T-cell (primary cell): ENCODE measurements around the gene FGF11. TPM values are rescaled to one million over a fixed set of nuclear protein-coding genes. Genes with fewer than 3 reads are reported as not detected.
A peak's percentile ranks its signal among the peaks of the same experiment; 100 is the strongest.

Source experiments
- ATAC-seq, 4 experiments: fragments of 200-7000 bp in 3 of 4; fragments of 150-1000 bp in 1 of 4; cut with Tn5 transposase; replicated peaks in 1 of 4; 1 replicate in 3 of 4; 2 replicates in 1 of 4; pipeline ENCODE4 v1.10.0; 2021; ENCODE audit warnings: moderate library complexity in 3 of 4, mild to moderate bottlenecking in 2 of 4, moderate number of reproducible peaks in 1 of 4
- CTCF ChIA-PET, 2 donors: fragments of 300-600 bp; sonication (Branson Sonifier 250); formaldehyde crosslinking; loops; one replicate each; lab custom pipeline; 2022; ENCODE audit warnings: antibody characterized with exemption in 2 of 2; lab: Charles Lee
- POLR2A ChIA-PET, 2 donors: fragments of 300-600 bp; sonication (Branson Sonifier 250); formaldehyde crosslinking; loops; one replicate each; lab custom pipeline; 2022; ENCODE audit warnings: antibody characterized with exemption in 2 of 2; lab: Charles Lee
- DNase-seq, 35 experiments: peaks; one replicate each; pipeline versions ENCODE4 v3.0.0 to v3.0.0-alpha.2; 2013 to 2023
- H3K27ac ChIP-seq: one replicate; pipeline ENCODE4 v1.5.1; 2013; ENCODE audit warnings: low read length
- H3K27me3 ChIP-seq, 2 experiments: replicated peaks in 1 of 2; 1 replicate in 1 of 2; 2 replicates in 1 of 2; pipeline versions ENCODE4 v1.6.1 to v1.7.0; 2013; ENCODE audit warnings: low read length in 1 of 2, mixed read lengths in 1 of 2; ENCODE audit not compliant: control insufficient read depth in 2 of 2, insufficient read depth in 2 of 2; ENCODE audit errors: extremely low read depth in 1 of 2
- H3K36me3 ChIP-seq, 2 donors: 1 replicate in 1 of 2; 2 replicates in 1 of 2; pipeline versions ENCODE4 v1.6.1 to v1.7.0; 2013; ENCODE audit warnings: low read length in 1 of 2; ENCODE audit not compliant: control insufficient read depth in 2 of 2, insufficient read depth in 1 of 2; ENCODE audit errors: extremely low read depth in 1 of 2
- H3K4me1 ChIP-seq, 2 experiments: 1 replicate in 1 of 2; 2 replicates in 1 of 2; pipeline versions ENCODE4 v1.6.1 to v1.7.0; 2013; ENCODE audit warnings: low read length in 2 of 2, mixed read lengths in 1 of 2; ENCODE audit not compliant: insufficient read depth in 2 of 2, control insufficient read depth in 1 of 2; ENCODE audit errors: extremely low read depth in 1 of 2
- H3K4me3 ChIP-seq, 2 donors: 1 replicate in 1 of 2; 2 replicates in 1 of 2; pipeline versions ENCODE4 v1.5.1 to v1.7.0; 2013; ENCODE audit warnings: mild to moderate bottlenecking in 2 of 2, low read length in 1 of 2, moderate library complexity in 1 of 2; ENCODE audit not compliant: control insufficient read depth in 1 of 2; ENCODE audit errors: extremely low read depth in 1 of 2
- H3K9me3 ChIP-seq: 2 replicates; pipeline ENCODE4 v1.7.0; 2013
- H3K27ac Mint-ChIP-seq, 2 donors: one replicate each; pipeline ENCODE4 v1.8.0; 2020 to 2021; ENCODE audit warnings: mild to moderate bottlenecking in 2 of 2, mixed read lengths in 2 of 2
- H3K27me3 Mint-ChIP-seq, 2 donors: one replicate each; pipeline ENCODE4 v1.8.0; 2021 to 2022; ENCODE audit warnings: mixed read lengths in 2 of 2
- H3K36me3 Mint-ChIP-seq: one replicate; pipeline ENCODE4 v1.8.0; 2021; ENCODE audit warnings: mixed read lengths
- H3K4me1 Mint-ChIP-seq, 3 donors: one replicate each; pipeline ENCODE4 v1.8.0; 2020 to 2022; ENCODE audit warnings: mixed read lengths in 3 of 3, mild to moderate bottlenecking in 1 of 3
- H3K4me3 Mint-ChIP-seq, 3 donors: one replicate each; pipeline ENCODE4 v1.8.0; 2020 to 2022; ENCODE audit warnings: mild to moderate bottlenecking in 3 of 3, mixed read lengths in 3 of 3, moderate library complexity in 3 of 3
- H3K9me3 Mint-ChIP-seq, 3 donors: one replicate each; pipeline ENCODE4 v1.8.0; 2020 to 2022; ENCODE audit warnings: mixed read lengths in 3 of 3
- WGBS: methylation state at CpG from one replicate; pipeline ENCODE4 v1.1.5; 2013; ENCODE audit warnings: missing lambda C conversion rate; ENCODE audit not compliant: insufficient coverage; 5-methylcytosine and 5-hydroxymethylcytosine counted together
- total RNA-seq, 35 experiments: library from RNA in 6 of 35; stranded (reverse) in 6 of 35; fragments of 120-200 nt in 1 of 35; gene quantifications; one replicate each; pipeline versions ENCODE4 v1.2.1 to v1.2.4 and lab custom pipeline; 2013 to 2026

The FGF11 gene
- total RNA-seq, 5 donors from 2014 or later (not counting 1 experiment from before 2014, with no cell fraction given): 2.4 to 4.2 (median 3.3) TPM

DNA sequence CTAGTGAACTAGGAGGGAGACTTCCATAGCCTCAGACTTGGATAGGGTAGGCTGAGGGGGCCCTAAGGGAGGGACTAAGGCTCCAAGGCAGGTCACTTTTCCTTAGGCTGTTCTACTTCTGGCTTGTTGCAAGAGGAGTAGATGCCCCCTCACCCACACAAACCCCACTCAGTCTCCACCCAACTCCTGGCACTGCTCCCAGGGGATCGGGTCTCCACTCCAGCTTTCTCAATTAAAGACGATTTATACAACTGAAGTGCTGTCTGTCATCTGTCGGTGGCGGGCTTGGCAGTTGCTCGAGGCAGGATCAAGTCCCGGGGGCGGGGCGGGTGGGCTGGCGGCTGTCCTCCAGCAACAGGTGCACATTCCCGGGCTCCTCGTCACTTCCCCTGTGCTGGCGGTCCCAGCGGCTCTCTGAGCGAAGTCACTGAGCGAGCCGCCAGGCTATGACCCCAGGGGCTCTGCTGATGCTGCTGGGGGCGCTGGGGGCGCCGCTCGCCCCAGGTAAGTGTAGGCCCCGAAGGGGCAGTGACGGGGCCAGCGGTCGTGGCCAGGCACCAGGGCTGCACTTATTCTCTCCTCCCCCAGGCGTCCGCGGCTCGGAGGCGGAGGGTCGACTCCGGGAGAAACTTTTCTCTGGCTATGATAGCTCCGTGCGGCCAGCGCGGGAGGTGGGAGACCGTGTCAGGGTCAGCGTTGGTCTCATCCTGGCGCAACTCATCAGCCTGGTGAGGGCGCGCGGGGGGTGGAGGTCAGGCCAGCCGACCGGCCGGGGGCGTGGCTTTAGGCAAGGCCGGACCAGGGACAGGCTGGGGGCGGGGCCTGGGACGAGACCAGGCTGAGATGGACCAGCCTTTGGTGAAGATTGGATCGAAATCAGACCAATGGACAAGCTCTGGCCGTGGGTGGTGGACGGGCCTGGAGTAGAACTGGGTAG, 5.6 kb downstream of the FGF11 start, which contains the start of gene CHRNB1:
TSS of gene CHRNB1 (plus strand) at position 380 of the 937 bp plus-strand sequence. CDS start at position 447, 67 bp downstream.
- ATAC-seq (peak in 3 of 4 experiments; percentile 15 to 33 (median 18)), DNase-seq (peak in 1 of 35 experiments; percentile 28)
- POLR2A ChIA-PET: interaction anchor here (0.5 to 1.1 kb wide), 4 partner anchors 9 to 40 kb away, joined by 3 read pairs; no protein-coding TSS in a partner anchor
- no peaks in the 10 kb centered on the region for H3K9me3 ChIP-seq
- Mint-ChIP-seq H3K4me1 (peaks cover 26 to 37% (median 36%) of the 10 kb centered on the region in 3 donors), H3K27ac (peak within 1 kb of the TSS in 1 of 2 donors; percentile 20), H3K36me3 (peaks cover 6% of the 10 kb centered on the region), H3K9me3 (peaks cover 0 to 3% (median 0%) of the 10 kb centered on the region in 3 donors), H3K4me3 (peak within 1 kb of the TSS; percentile 63 to 76 (median 64)), H3K27me3 (peaks cover 39 to 70% of the 10 kb centered on the region in 2 donors)
- H3K27me3 ChIP-seq: peaks cover 2 to 85% of the 10 kb centered on the region in 2 experiments
- H3K4me1 ChIP-seq: peaks cover 2 to 34% of the 10 kb centered on the region in 2 experiments
- H3K4me3 ChIP-seq: peak within 1 kb of the TSS; percentile 24 to 54
- no peak within 1 kb of the TSS for H3K27ac ChIP-seq
- H3K36me3 ChIP-seq: no peaks in the 10 kb centered on the region
- CTCF ChIA-PET: interaction anchor here (0.5 to 0.9 kb wide), 4 partner anchors 40 to 235 kb away, joined by 3 to 4 read pairs (median 3); no protein-coding TSS in a partner anchor
- 10% methylated on average over 50 of the region's 51 CpGs for WGBS

DNA sequence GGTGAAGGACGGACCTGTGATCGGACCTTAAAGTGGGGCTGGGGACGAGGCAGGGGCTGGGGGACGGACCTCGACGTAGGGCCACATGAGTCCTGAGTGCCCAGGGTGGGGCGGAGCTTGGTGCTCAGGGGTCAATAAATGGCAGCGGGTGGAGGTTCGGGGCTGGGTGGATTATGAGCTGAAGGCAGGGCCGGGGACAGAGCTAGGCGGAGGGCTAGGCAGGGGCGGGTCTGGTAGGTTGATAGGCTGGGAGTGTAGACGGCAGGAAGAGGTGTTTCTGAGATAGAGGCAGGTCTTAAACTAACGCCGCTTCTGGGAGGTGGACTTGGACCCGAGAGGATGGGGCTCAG, 6.3 kb downstream of the FGF11 start:
- Mint-ChIP-seq H3K27me3 (peaks cover 34 to 65% of the 10 kb centered on the region in 2 donors), H3K36me3 (peaks cover 9% of the 10 kb centered on the region), H3K9me3 (peaks cover 0 to 3% (median 0%) of the 10 kb centered on the region in 3 donors), H3K4me3 (peak overlapping the region; percentile 63 to 76 (median 64)), H3K27ac (peak overlapping the region in 1 of 2 donors; percentile 20), H3K4me1 (peaks cover 22 to 32% (median 29%) of the 10 kb centered on the region in 3 donors)
- no peaks in the 10 kb centered on the region for H3K9me3 ChIP-seq
- ChIA-PET CTCF (interaction anchor here (0.6 kb wide), 5 partner anchors 9 to 612 kb away, joined by 3 to 5 read pairs (median 4); partner anchors contain the start of gene TMEM102 (in 1 of the 2)), POLR2A (interaction anchor here in 1 of 2 donors (0.5 to 0.6 kb wide), 3 partner anchors 8 to 31 kb away, joined by 3 to 6 read pairs (median 5); no protein-coding TSS in a partner anchor)
- H3K27me3 ChIP-seq: peaks cover 2 to 79% of the 10 kb centered on the region in 2 experiments
- H3K27ac ChIP-seq: no peak overlapping the region
- no peaks in the 10 kb centered on the region for H3K36me3 ChIP-seq
- ATAC-seq (peak; percentile 78 to 91 (median 90)), DNase-seq (peak in 18 of 35 experiments; percentile 19 to 57 (median 30))
- H3K4me1 ChIP-seq: peaks cover 0 to 28% of the 10 kb centered on the region in 2 experiments
- WGBS: 10% methylated on average over 11 of the region's 16 CpGs
- H3K4me3 ChIP-seq: peak overlapping the region; percentile 24 to 54

DNA sequence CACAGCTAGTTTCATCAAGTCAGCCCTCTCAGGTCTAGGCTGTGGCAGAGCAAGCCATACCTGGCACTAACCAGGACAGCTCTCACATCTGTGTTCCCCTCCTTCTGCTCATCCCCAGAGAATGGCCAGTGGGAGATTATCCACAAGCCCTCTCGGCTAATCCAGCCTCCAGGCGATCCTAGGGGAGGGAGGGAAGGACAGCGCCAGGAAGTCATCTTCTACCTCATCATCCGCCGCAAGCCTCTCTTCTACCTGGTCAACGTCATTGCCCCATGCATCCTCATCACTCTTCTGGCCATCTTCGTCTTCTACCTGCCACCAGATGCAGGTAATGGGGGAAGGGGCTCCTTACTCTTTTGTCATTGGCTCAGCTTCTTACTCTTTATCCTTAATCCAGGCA, 9.1 kb downstream of the FGF11 start:
- Mint-ChIP-seq H3K4me1 (peaks cover 20 to 31% (median 27%) of the 10 kb centered on the region in 3 donors), H3K36me3 (peaks cover 14% of the 10 kb centered on the region), H3K9me3 (peaks cover 0 to 3% (median 0%) of the 10 kb centered on the region in 3 donors), H3K4me3 (no peak overlapping the region), H3K27me3 (peaks cover 22 to 38% of the 10 kb centered on the region in 2 donors), H3K27ac (no peak overlapping the region)
- DNase-seq (no peak), ATAC-seq (no peak)
- whole genome bisulfite sequencing: no CpG with 5 or more reads among the region's 7 CpGs
- Histone ChIP-seq H3K9me3 (no peaks in the 10 kb centered on the region), H3K36me3 (peaks cover 0 to 2% of the 10 kb centered on the region in 2 donors), H3K27ac (no peak overlapping the region), H3K4me3 (no peak overlapping the region), H3K27me3 (peaks cover 2 to 51% of the 10 kb centered on the region in 2 experiments), H3K4me1 (peaks cover 0 to 24% of the 10 kb centered on the region in 2 experiments)
- POLR2A ChIA-PET: no interaction called here
- CTCF ChIA-PET: interaction anchor here in 1 of 2 donors (0.6 kb wide), 2 partner anchors 23 to 168 kb away, joined by 3 read pairs; no protein-coding TSS in a partner anchor

DNA sequence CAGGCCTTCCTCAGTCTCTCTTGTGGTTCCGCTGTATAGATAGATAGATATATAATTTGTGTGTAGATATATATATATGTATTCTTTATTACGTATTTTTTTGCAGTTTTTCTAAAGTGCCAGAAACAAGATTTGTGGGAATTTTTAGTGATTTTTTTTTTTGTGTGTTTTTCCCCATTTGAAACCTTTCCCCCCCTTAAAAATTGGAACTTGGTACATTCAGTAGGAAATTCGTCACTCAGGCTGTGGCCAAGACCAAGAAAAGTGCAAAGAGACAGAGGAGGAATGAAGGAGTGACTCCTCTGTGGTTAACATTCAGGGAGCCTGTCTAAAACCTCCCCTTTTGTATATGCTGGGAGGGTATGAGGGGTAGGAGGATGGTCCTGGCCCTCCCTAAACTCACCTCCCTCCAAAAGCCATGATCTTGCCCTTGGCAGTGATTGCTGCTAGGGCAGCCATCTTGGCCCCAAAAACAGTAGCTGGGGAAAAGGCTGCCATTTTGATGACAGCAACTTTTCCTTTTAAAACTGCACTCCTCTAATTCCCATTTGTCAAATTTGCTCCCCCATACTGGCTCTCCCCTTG, 20.7 kb downstream of the FGF11 start:
- Mint-ChIP-seq H3K9me3 (no peaks in the 10 kb centered on the region), H3K4me1 (peaks cover 10 to 22% (median 16%) of the 10 kb centered on the region in 3 donors), H3K36me3 (peaks cover 6% of the 10 kb centered on the region), H3K4me3 (no peak overlapping the region), H3K27me3 (no peaks in the 10 kb centered on the region), H3K27ac (peak overlapping the region in 1 of 2 donors; percentile 58)
- Histone ChIP-seq H3K4me3 (no peak overlapping the region), H3K27me3 (no peaks in the 10 kb centered on the region), H3K36me3 (peaks cover 2 to 20% of the 10 kb centered on the region in 2 donors), H3K27ac (no peak overlapping the region), H3K4me1 (peaks cover 0 to 10% of the 10 kb centered on the region in 2 experiments), H3K9me3 (no peaks in the 10 kb centered on the region)
- DNase-seq (no peak), ATAC-seq (no peak)
- no CpG with 5 or more reads among the region's 3 CpGs for WGBS
- CTCF ChIA-PET: interaction anchor here in 1 of 2 donors (0.7 kb wide), 1 partner anchor 16 kb away, joined by 3 read pairs; no protein-coding TSS in a partner anchor
- POLR2A ChIA-PET: interaction anchor here in 1 of 2 donors (0.6 kb wide), 1 partner anchor 35 kb away, joined by 3 read pairs; no protein-coding TSS in a partner anchor

DNA sequence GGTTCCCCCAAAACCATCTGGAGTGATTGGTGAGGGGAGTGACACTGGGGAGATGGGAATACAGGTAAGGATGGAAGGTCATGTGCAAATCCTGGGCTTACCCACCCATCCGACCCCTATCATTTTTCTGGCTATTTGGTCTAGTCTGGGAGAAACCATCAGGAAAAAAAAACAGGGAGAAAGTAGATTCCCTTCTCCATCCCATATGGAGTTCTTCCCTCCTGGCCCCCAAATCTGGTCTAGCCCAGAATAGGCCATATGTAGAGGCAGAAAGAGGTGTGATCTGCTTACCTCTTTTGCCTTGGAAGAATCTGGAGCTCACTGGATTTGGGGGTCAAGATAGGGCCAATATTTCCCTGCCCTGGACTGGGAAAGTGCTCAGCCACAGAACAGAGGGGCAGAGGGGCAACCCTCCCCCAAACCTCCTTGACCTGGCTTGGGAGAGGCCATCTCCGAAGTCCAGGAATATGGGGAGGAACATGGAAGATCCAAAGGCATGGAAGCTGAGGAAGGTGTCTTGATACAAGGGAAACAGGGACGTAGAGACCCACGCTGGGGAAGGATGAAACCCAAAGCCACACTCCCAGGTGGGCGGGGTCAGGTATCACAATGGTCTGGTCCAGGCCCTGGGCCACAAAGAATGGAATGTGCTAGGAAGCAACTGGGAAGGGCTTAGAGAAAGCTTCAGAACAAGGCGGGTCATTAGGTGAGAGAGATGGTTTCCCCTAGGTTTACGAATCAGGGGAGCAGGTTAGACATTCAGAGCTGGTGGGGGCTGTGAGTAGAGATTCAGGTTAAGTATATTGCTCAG, 21.7 kb downstream of the FGF11 start:
- H3K4me1 Mint-ChIP-seq: peaks cover 7 to 18% (median 11%) of the 10 kb centered on the region in 3 donors
- ChIA-PET POLR2A (interaction anchor here in 1 of 2 donors (0.6 kb wide), 1 partner anchor 34 kb away, joined by 3 read pairs; no protein-coding TSS in a partner anchor), CTCF (interaction anchor here in 1 of 2 donors (0.7 kb wide), 1 partner anchor 15 kb away, joined by 3 read pairs; no protein-coding TSS in a partner anchor)
- 91% methylated on average over 5 of the region's 7 CpGs for WGBS
- Histone ChIP-seq H3K9me3 (no peaks in the 10 kb centered on the region), H3K27me3 (no peaks in the 10 kb centered on the region), H3K27ac (no peak overlapping the region), H3K36me3 (peaks cover 2 to 30% of the 10 kb centered on the region in 2 donors), H3K4me3 (no peak overlapping the region), H3K4me1 (peaks cover 0 to 8% of the 10 kb centered on the region in 2 experiments)
- H3K4me3 Mint-ChIP-seq: no peak overlapping the region
- ATAC-seq: no peak
- no peak overlapping the region for H3K27ac Mint-ChIP-seq
- no peaks in the 10 kb centered on the region for H3K27me3 Mint-ChIP-seq
- H3K36me3 Mint-ChIP-seq: peaks cover 8% of the 10 kb centered on the region
- no peak for DNase-seq
- no peaks in the 10 kb centered on the region for H3K9me3 Mint-ChIP-seq
